ENCODE results near the gene C11orf91. TPM values are rescaled to one million over a fixed set of nuclear protein-coding genes. Genes with fewer than 3 reads are reported as not detected.
"Not testable (repeated sequence)": the region's sequence is repeated elsewhere in the genome, so short reads cannot be mapped to it uniquely, and the experiment has no call there.

Gene C11orf91
- total RNA-seq, 4 donors from 2014 or later, result not detected

DNA sequence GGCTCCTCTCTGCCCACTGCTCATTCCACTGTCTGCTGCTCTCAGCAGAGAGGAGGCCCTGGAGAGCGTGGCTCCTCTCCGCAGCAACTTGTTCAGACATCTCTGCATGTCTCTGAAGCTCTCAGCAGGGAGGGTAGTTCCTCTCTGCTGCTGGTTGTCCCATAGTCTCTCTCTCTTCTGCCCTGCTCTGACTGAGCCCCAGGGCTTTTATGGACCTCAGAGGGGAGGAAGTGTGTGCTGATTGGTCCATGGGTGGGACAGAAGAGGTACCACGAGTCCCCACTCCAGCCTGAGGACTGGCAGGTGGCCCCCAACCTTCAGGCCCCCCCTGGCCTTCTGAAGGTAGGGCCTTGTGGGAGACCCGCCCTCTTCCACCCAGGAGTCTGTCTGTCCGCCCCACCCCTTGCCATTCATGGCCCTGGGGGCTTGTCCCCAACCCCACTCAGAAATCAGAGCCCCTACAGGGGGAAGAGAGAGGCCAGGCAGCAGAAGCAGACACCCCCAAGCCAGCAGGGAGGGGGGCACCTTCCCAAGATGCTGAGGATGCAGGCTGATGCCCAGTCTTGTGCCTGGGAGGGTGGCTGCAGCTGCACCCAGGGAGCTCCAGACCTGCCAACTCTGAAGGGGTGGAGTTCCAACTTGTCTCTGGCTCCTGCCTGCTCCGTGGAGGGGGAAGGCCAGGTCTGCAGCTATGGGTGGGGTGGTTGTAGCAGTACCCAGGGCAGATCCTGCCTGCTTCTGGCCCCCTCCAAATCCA is 35.1 kb downstream of the C11orf91 start:
- Histone ChIP-seq H3K4me3 (no peak overlapping the region), H3K27me3 (peaks cover 0 to 8% (median 0%) of the 10 kb centered on the region in 4 donors), H3K4me1 (no peaks in the 10 kb centered on the region), H3K9me3 (no peaks in the 10 kb centered on the region), H3K36me3 (no peaks in the 10 kb centered on the region), H3K27ac (replicated peaks in 1 of 4) (no peak overlapping the region)
- WGBS, result 85% methylated on average over 3 of the region's 6 CpGs
- intact Hi-C loops (cut with DNase I), result no loop called here
- TF ChIP-seq EP300 (IDR thresholded peaks at IDR 0.05), result no peak
- TF ChIP-seq, protein P1, sequence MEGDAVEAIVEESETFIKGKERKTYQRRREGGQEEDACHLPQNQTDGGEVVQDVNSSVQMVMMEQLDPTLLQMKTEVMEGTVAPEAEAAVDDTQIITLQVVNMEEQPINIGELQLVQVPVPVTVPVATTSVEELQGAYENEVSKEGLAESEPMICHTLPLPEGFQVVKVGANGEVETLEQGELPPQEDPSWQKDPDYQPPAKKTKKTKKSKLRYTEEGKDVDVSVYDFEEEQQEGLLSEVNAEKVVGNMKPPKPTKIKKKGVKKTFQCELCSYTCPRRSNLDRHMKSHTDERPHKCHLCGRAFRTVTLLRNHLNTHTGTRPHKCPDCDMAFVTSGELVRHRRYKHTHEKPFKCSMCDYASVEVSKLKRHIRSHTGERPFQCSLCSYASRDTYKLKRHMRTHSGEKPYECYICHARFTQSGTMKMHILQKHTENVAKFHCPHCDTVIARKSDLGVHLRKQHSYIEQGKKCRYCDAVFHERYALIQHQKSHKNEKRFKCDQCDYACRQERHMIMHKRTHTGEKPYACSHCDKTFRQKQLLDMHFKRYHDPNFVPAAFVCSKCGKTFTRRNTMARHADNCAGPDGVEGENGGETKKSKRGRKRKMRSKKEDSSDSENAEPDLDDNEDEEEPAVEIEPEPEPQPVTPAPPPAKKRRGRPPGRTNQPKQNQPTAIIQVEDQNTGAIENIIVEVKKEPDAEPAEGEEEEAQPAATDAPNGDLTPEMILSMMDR (IDR thresholded peaks at IDR 0.05), result no peak
- no peak for TF ChIP-seq POLR2AphosphoS5 (IDR thresholded peaks at IDR 0.05)
- no peak for TF ChIP-seq POLR2A (IDR thresholded peaks at IDR 0.05; ENCODE audit: low read depth)
- no peak for DNase-seq (ENCODE audit: extremely low spot score)

DNA sequence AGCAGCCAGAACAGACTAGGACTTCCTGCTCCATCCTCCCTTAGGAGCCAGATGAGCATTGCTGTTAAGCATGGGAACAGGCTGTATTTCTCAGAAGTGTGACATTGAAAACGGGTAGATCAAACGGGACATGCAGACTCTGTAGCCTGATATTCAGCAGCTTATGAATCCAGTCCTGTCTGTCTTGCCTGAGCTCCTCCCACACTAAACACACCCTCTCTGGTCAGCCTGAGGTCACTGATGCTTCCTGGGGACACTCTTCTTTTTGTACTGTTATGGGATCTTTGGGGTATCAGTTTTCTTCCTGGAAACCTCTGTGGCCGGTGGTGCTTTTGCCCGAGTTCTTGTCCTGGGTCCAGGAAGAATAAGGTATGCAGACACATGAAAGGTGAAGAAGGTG is 35.8 kb downstream of the C11orf91 start:
- no peak overlapping the region for H3K4me3 ChIP-seq
- no peaks in the 10 kb centered on the region for H3K36me3 ChIP-seq
- WGBS, result 86% methylated on average over 4 of the region's 4 CpGs
- no peak for DNase-seq (ENCODE audit: extremely low spot score)
- H3K9me3 ChIP-seq, result no peaks in the 10 kb centered on the region
- no peaks in the 10 kb centered on the region for H3K4me1 ChIP-seq
- H3K27ac ChIP-seq (replicated peaks in 1 of 4), result no peak overlapping the region
- TF ChIP-seq POLR2AphosphoS5 (IDR thresholded peaks at IDR 0.05) (no peak), POLR2A (IDR thresholded peaks at IDR 0.05; ENCODE audit: low read depth) (no peak), EP300 (IDR thresholded peaks at IDR 0.05) (no peak)
- TF ChIP-seq, protein P1 (IDR thresholded peaks at IDR 0.05), result no peak
- intact Hi-C loops (cut with DNase I), result no loop called here
- H3K27me3 ChIP-seq, result peaks cover 0 to 8% (median 0%) of the 10 kb centered on the region in 4 donors

DNA sequence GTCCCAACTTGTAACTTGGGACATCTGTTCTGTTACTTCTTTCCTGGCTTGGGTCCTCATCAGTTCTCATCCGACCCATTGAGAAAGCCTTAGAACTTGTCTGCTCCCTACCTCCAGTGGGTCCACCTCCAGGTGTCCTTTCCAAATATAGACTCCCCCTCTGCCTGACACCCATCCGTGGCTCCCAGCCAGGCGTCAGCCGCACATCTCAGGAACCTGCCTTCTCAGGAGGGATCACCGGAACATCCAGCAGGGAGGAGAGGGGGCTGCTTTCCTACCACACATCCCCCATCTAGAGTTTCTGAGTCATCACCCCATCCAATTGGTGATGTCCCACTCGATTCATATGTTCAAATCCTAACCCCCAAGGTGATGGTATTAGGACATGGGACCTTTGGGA is 36.5 kb downstream of the C11orf91 start:
- H3K36me3 ChIP-seq, result no peaks in the 10 kb centered on the region
- WGBS, result 95% methylated on average over 6 of the region's 6 CpGs
- no peak overlapping the region for H3K4me3 ChIP-seq
- DNase-seq (ENCODE audit: extremely low spot score), result no peak
- intact Hi-C loops (cut with DNase I), result no loop called here
- H3K9me3 ChIP-seq, result no peaks in the 10 kb centered on the region
- H3K4me1 ChIP-seq, result no peaks in the 10 kb centered on the region
- H3K27ac ChIP-seq (replicated peaks in 1 of 4), result no peak overlapping the region
- TF ChIP-seq, protein P1 (IDR thresholded peaks at IDR 0.05), result no peak
- TF ChIP-seq POLR2A (IDR thresholded peaks at IDR 0.05; ENCODE audit: low read depth) (no peak), EP300 (IDR thresholded peaks at IDR 0.05) (no peak), POLR2AphosphoS5 (IDR thresholded peaks at IDR 0.05) (no peak)
- peaks cover 0 to 8% (median 0%) of the 10 kb centered on the region in 4 donors for H3K27me3 ChIP-seq

DNA sequence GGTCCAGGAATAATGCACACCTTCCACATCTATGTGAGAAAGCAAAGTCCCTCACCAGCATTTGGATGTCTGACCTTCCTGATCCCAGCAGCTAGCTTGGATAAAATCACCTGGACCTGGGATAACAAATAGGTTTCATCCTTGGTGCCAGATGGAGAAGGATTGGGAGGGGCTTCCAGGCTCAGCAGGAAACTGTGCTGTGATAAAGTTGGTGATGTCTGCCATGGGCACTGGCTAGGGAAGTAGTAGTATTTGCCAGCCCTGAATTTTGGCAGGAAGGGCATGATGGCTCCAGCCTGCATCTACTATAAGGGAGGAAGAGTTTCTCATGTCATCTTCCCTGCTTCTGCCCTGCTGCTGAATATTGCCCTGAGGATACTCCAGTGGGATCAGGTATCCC is 37.5 kb downstream of the C11orf91 start:
- H3K36me3 ChIP-seq, result no peaks in the 10 kb centered on the region
- no peaks in the 10 kb centered on the region for H3K4me1 ChIP-seq
- H3K9me3 ChIP-seq, result no peaks in the 10 kb centered on the region
- no peak overlapping the region for H3K27ac ChIP-seq (replicated peaks in 1 of 4)
- TF ChIP-seq, protein P1 (IDR thresholded peaks at IDR 0.05), result no peak
- TF ChIP-seq POLR2AphosphoS5 (IDR thresholded peaks at IDR 0.05), result no peak
- H3K4me3 ChIP-seq, result no peak overlapping the region
- H3K27me3 ChIP-seq, result peaks cover 0 to 8% (median 0%) of the 10 kb centered on the region in 4 donors
- no peak for DNase-seq (ENCODE audit: extremely low spot score)
- intact Hi-C loops (cut with DNase I), result no loop called here

DNA sequence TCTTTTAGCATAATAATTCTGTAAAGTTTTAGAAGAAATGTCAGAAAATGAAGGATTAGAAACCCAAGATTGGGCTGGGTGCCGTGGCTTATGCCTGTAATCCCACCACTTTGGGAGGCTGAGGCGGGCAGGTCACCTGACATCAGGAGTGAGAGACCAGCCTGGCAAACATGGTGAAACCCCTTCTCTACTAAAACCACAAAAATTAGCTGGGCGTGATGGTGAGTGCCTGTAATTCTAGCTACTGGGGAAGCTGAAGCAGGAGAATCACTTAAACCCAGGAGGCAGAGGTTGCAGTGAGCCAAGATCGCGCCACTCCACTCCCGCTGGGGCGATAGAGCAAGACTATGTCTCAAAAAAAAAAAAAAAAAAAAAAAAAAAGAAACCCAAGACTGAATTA is 39.1 kb downstream of the C11orf91 start:
- DNase-seq (ENCODE audit: extremely low spot score); H3K36me3 ChIP-seq; H3K4me1 ChIP-seq; H3K4me3 ChIP-seq; H3K27ac ChIP-seq (replicated peaks in 1 of 4); H3K9me3 ChIP-seq; H3K27me3 ChIP-seq; intact Hi-C loops (cut with DNase I): not testable (repeated sequence)
- WGBS, result 92% methylated on average over 7 of the region's 7 CpGs

Measured in esophagus muscularis mucosa (tissue), 4 donors.